GM19455 (cell line): Measurements from ENCODE around the gene PRKAA2.
"Not testable (repeated sequence)": the region's sequence is repeated elsewhere in the genome, so short reads cannot be mapped to it uniquely, and the experiment has no call there.

ENCODE experiments used
- ATAC-seq: cut with Tn5 transposase; IDR thresholded peaks from one replicate; pipeline ENCODE4 v1.9.1; 2021; ENCODE audit not compliant: unreplicated experiment

The PRKAA2 gene

GRCh38 chr1:56644919-56645676, at the start of gene PRKAA2:
Gene PRKAA2, plus strand, starts transcription at chr1:56645314. Its CDS starts 74 bp downstream, at chr1:56645388.
- ATAC-seq, result no peak

- not testable (repeated sequence) for ATAC-seq
Measured at GRCh38 chr1:56595397-56596191, 49.5 kb upstream of the PRKAA2 start.

- ATAC-seq, result not testable (repeated sequence)
Measured at GRCh38 chr1:56610097-56610496, 35.0 kb upstream of the PRKAA2 start.

- not testable (repeated sequence) for ATAC-seq
Measured at GRCh38 chr1:56610770-56611169, 34.3 kb upstream of the PRKAA2 start.

- no peak for ATAC-seq
Measured at GRCh38 chr1:56617141-56617540, 28.0 kb upstream of the PRKAA2 start.

- ATAC-seq, result no peak
Measured at GRCh38 chr1:56625819-56626440, 19.2 kb upstream of the PRKAA2 start.

GRCh38 chr1:56626546-56626945, 18.6 kb upstream of the PRKAA2 start:
- no peak for ATAC-seq

- ATAC-seq, result no peak
Measured at GRCh38 chr1:56627019-56627635, 18.0 kb upstream of the PRKAA2 start.

- ATAC-seq, result no peak
Measured at GRCh38 chr1:56627636-56628039, 17.5 kb upstream of the PRKAA2 start.

- no peak for ATAC-seq
Measured at GRCh38 chr1:56630786-56631185, 14.3 kb upstream of the PRKAA2 start.

GRCh38 chr1:56631901-56632300, 13.2 kb upstream of the PRKAA2 start:
- no peak for ATAC-seq

GRCh38 chr1:56634981-56635380, 10.1 kb upstream of the PRKAA2 start:
- ATAC-seq, result no peak

- ATAC-seq, result no peak
Measured at GRCh38 chr1:56638248-56638647, 6.9 kb upstream of the PRKAA2 start.

GRCh38 chr1:56639211-56639610, 5.9 kb upstream of the PRKAA2 start:
- no peak for ATAC-seq

GRCh38 chr1:56643661-56644060, 1.5 kb upstream of the PRKAA2 start:
- ATAC-seq, result no peak

- ATAC-seq, result no peak
Measured at GRCh38 chr1:56644064-56644918, 823 bp upstream of the PRKAA2 start.

GRCh38 chr1:56645677-56646305, 677 bp downstream of the PRKAA2 start:
- no peak for ATAC-seq

GRCh38 chr1:56646611-56647010, 1.5 kb downstream of the PRKAA2 start:
- ATAC-seq, result no peak

GRCh38 chr1:56647106-56647505, 2.0 kb downstream of the PRKAA2 start:
- ATAC-seq, result no peak

GRCh38 chr1:56648546-56648945, 3.4 kb downstream of the PRKAA2 start:
- no peak for ATAC-seq
